Measurements from ENCODE around the gene PLSCR5. TPM values are rescaled to one million over a fixed set of nuclear protein-coding genes. Genes with fewer than 3 reads are reported as not detected.

The PLSCR5 gene
- polyA plus RNA-seq, 3 donors: not detected

DNA sequence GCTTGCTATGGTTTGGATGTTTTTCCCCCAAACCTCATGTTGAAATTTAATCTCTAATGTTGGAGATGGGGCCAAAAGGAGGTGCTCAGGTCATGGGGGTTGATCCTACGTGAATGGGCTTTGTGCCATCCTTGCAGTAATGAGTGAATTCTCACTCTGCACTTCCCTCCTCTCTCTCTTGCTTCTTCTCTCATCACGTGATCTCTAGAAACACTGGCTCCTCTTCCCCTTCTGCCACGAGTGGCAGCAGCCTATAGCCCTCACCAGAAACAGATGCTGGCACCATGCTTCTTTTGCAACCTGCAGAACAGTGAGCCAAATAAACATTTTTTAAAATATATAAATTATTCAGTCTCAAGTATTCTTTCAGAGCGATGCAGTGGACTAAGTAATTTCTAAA lies 47.4 kb downstream of the PLSCR5 start:
- peak overlapping the region in 1 of 2 donors; percentile 49 for H3K4me3 Mint-ChIP-seq
- Histone ChIP-seq H3K4me2 (replicated peaks; ENCODE audit: extremely low read depth, low read length, poor library complexity, severe bottlenecking) (no peak overlapping the region), H2AFZ (ENCODE audit: insufficient read depth, low read depth, low read length, poor library complexity, severe bottlenecking) (no peak overlapping the region), H3K4me3 (replicated peaks in 1 of 3; ENCODE audit: low read depth in 2 of 3, low read length in 3 of 3) (no peak overlapping the region), H4K20me1 (ENCODE audit: insufficient read depth, low read length) (no peaks in the 10 kb centered on the region), H3K9ac (ENCODE audit: insufficient read depth, low read length, poor library complexity, severe bottlenecking) (no peak overlapping the region), H3K27me3 (ENCODE audit: control insufficient read depth in 2 of 2, insufficient read depth in 2 of 2, low read length in 2 of 2) (no peaks in the 10 kb centered on the region), H3K36me3 (replicated peaks in 1 of 2; ENCODE audit: control insufficient read depth in 1 of 2, insufficient read depth in 2 of 2, low read length in 2 of 2) (no peaks in the 10 kb centered on the region), H3K4me1 (ENCODE audit: control insufficient read depth in 1 of 2, insufficient read depth in 2 of 2, low read length in 2 of 2) (peaks cover 30 to 38% of the 10 kb centered on the region in 2 donors), H3K9me3 (replicated peaks in 1 of 2; ENCODE audit: control insufficient read depth in 1 of 2, insufficient read depth in 1 of 2, low read length in 2 of 2) (no peaks in the 10 kb centered on the region), H3K79me2 (ENCODE audit: insufficient read depth, low read length) (no peaks in the 10 kb centered on the region), H3K27ac (ENCODE audit: low read depth in 1 of 2, low read length in 2 of 2) (peak overlapping the region in 1 of 2 donors; percentile 14)
- peaks cover 0 to 8% (median 0%) of the 10 kb centered on the region in 7 donors for H3K9me3 Mint-ChIP-seq
- no peaks in the 10 kb centered on the region for H3K27me3 Mint-ChIP-seq (ENCODE audit: low read depth in 3 of 3)
- peaks cover 38% of the 10 kb centered on the region for H3K4me1 Mint-ChIP-seq
- TF ChIP-seq, protein P1, sequence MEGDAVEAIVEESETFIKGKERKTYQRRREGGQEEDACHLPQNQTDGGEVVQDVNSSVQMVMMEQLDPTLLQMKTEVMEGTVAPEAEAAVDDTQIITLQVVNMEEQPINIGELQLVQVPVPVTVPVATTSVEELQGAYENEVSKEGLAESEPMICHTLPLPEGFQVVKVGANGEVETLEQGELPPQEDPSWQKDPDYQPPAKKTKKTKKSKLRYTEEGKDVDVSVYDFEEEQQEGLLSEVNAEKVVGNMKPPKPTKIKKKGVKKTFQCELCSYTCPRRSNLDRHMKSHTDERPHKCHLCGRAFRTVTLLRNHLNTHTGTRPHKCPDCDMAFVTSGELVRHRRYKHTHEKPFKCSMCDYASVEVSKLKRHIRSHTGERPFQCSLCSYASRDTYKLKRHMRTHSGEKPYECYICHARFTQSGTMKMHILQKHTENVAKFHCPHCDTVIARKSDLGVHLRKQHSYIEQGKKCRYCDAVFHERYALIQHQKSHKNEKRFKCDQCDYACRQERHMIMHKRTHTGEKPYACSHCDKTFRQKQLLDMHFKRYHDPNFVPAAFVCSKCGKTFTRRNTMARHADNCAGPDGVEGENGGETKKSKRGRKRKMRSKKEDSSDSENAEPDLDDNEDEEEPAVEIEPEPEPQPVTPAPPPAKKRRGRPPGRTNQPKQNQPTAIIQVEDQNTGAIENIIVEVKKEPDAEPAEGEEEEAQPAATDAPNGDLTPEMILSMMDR (IDR thresholded peaks at IDR 0.05): no peak
- DNase-seq: peak in 2 of 3 donors; percentile 56 to 59
- intact Hi-C loops (cut with micrococcal nuclease): loop anchor here in 1 of 2 donors (10.0 kb wide), 1 partner anchor 53 kb away; no protein-coding TSS in a partner anchor
- WGBS (ENCODE audit: insufficient coverage): no CpG with 5 or more reads among the region's 4 CpGs
- H3K27ac Mint-ChIP-seq: peak overlapping the region in 5 of 7 donors; percentile 11 to 62 (median 47)
- no peaks in the 10 kb centered on the region for H3K36me3 Mint-ChIP-seq

DNA sequence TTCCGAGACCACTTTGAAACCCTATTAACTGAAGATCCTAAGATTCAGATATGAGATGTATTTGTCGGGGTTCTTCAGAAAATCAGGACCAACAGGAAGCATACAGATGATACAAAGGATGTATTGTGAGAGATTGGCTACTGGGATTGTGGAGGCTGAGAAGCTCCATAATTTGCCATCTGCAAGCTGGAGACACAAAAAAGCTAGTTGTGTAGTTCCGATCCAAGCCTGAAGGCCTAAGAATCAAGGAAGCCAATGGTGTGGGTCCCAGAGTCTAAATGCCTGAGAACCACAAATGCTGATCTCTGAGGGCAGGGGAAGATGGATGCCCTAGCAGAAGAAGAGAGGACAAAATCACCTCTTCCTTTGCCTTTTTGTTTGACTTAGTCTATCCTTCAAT lies 49.8 kb downstream of the PLSCR5 start:
- peaks cover 0 to 5% (median 0%) of the 10 kb centered on the region in 7 donors for H3K9me3 Mint-ChIP-seq

More for the DNA sequence above, 49.8 kb downstream of the PLSCR5 start:
- Histone ChIP-seq H3K27me3 (ENCODE audit: control insufficient read depth in 2 of 2, insufficient read depth in 2 of 2, low read length in 2 of 2) (no peaks in the 10 kb centered on the region), H3K4me1 (ENCODE audit: control insufficient read depth in 1 of 2, insufficient read depth in 2 of 2, low read length in 2 of 2) (peaks cover 40 to 53% of the 10 kb centered on the region in 2 donors), H3K4me3 (replicated peaks in 1 of 3; ENCODE audit: low read depth in 2 of 3, low read length in 3 of 3) (no peak overlapping the region), H2AFZ (ENCODE audit: insufficient read depth, low read depth, low read length, poor library complexity, severe bottlenecking) (no peak overlapping the region), H3K79me2 (ENCODE audit: insufficient read depth, low read length) (no peaks in the 10 kb centered on the region), H3K9ac (ENCODE audit: insufficient read depth, low read length, poor library complexity, severe bottlenecking) (no peak overlapping the region), H3K36me3 (replicated peaks in 1 of 2; ENCODE audit: control insufficient read depth in 1 of 2, insufficient read depth in 2 of 2, low read length in 2 of 2) (no peaks in the 10 kb centered on the region), H4K20me1 (ENCODE audit: insufficient read depth, low read length) (no peaks in the 10 kb centered on the region), H3K4me2 (replicated peaks; ENCODE audit: extremely low read depth, low read length, poor library complexity, severe bottlenecking) (no peak overlapping the region), H3K9me3 (replicated peaks in 1 of 2; ENCODE audit: control insufficient read depth in 1 of 2, insufficient read depth in 1 of 2, low read length in 2 of 2) (no peaks in the 10 kb centered on the region), H3K27ac (ENCODE audit: low read depth in 1 of 2, low read length in 2 of 2) (no peak overlapping the region)
- no peaks in the 10 kb centered on the region for H3K27me3 Mint-ChIP-seq (ENCODE audit: low read depth in 3 of 3)
- 100% methylated on average over 2 of the region's 3 CpGs for WGBS (ENCODE audit: insufficient coverage)
- TF ChIP-seq, protein P1 (IDR thresholded peaks at IDR 0.05): no peak
- intact Hi-C loops (cut with micrococcal nuclease): loop anchor here in 1 of 2 donors (10.0 kb wide), 1 partner anchor 51 kb away; no protein-coding TSS in a partner anchor
- DNase-seq: no peak
- H3K4me3 Mint-ChIP-seq: no peak overlapping the region
- H3K27ac Mint-ChIP-seq: no peak overlapping the region
- H3K36me3 Mint-ChIP-seq: no peaks in the 10 kb centered on the region
- peaks cover 48% of the 10 kb centered on the region for H3K4me1 Mint-ChIP-seq

Measured in CD14-positive monocyte (primary cell).